HepG2 (cell line): ENCODE measurements around the gene NPSR1. TPM values are rescaled to one million over a fixed set of nuclear protein-coding genes. Genes with fewer than 3 reads are reported as not detected.

Experiments
- ATAC-seq: fragments of 200-7000 bp; cut with Tn5 transposase; 3 replicates; pipeline ENCODE4 v1.9.1; 2020; ENCODE audit warnings: mild to moderate bottlenecking, moderate library complexity
- BruUV-seq: library from RNA; stranded (reverse); fragments of 400-500 nt; replicated peaks from 2 replicates; lab custom pipeline; 2021; lab: Mats Ljungman, UMichigan
- CTCF ChIA-PET: fragments of 300-600 bp; formaldehyde crosslinking; extraction: SDS; loops from one replicate; lab custom pipeline; 2021; ENCODE audit warnings: low total read pairs, inconsistent platforms, low intra/inter-chr PET ratio; lab: Yijun Ruan, JAX
- POLR2A ChIA-PET: fragments of 350-600 bp; sonication (Branson Sonifier 250); formaldehyde crosslinking; loops from one replicate; lab custom pipeline; 2020; ENCODE audit warnings: antibody characterized with exemption, inconsistent platforms; lab: Yijun Ruan, JAX
- DNase-seq: peaks from one replicate; pipeline ENCODE4 v3.0.0-alpha.2; 2015; ENCODE audit warnings: low spot score
- FAIRE-seq: peaks from 3 replicates; lab custom pipeline; 2011; peaks lifted over from hg19 to GRCh38; lab: Jason Lieb, UNC
- H2AFZ ChIP-seq: one replicate; pipeline ENCODE4 v1.6.1; 2011; ENCODE audit warnings: low read length, inconsistent platforms
- H3K27ac ChIP-seq: fragments of 300-600 bp; 3 replicates; pipeline ENCODE4 v1.8.0; 2011; ENCODE audit warnings: mixed run types, mild to moderate bottlenecking, mixed read lengths, low read length, inconsistent platforms; ENCODE audit not compliant: insufficient read depth; ENCODE audit errors: extremely low read length
- H3K27me3 ChIP-seq, 2 experiments: fragments of 200-600 bp in 1 of 2; 2 replicates in 1 of 2; 3 replicates in 1 of 2; pipeline versions ENCODE4 v1.6.0 to v1.8.0; 2011; ENCODE audit warnings: low read length in 2 of 2, mild to moderate bottlenecking in 2 of 2, moderate library complexity in 2 of 2, inconsistent platforms in 1 of 2; ENCODE audit not compliant: insufficient read depth in 2 of 2, control insufficient read depth in 1 of 2
- H3K36me3 ChIP-seq, 2 experiments: fragments of 200-600 bp in 1 of 2; replicated peaks in 1 of 2; 2 replicates in 1 of 2; 3 replicates in 1 of 2; pipeline versions ENCODE4 v1.5.1 to v1.8.0; 2011; ENCODE audit warnings: low read length in 2 of 2, inconsistent platforms in 1 of 2; ENCODE audit not compliant: insufficient read depth in 2 of 2, control insufficient read depth in 1 of 2
- H3K4me1 ChIP-seq: 2 replicates; pipeline ENCODE4 v1.5.1; 2012; ENCODE audit warnings: low read length, inconsistent platforms; ENCODE audit not compliant: insufficient read depth
- H3K4me2 ChIP-seq: 2 replicates; pipeline ENCODE4 v1.6.0; 2011; ENCODE audit warnings: low read depth, low read length, inconsistent platforms
- H3K4me3 ChIP-seq, 3 experiments: fragments of 200-600 bp in 1 of 3; sonication (generic), shearing (Covaris generic) in 1 of 3; replicated peaks in 1 of 3; 2 replicates each; pipeline ENCODE4 v1.5.1; 2011 to 2016; ENCODE audit warnings: low read length in 3 of 3, inconsistent platforms in 2 of 3, low read depth in 2 of 3, mild to moderate bottlenecking in 2 of 3, control low read depth in 1 of 3, mixed read lengths in 1 of 3; ENCODE audit not compliant: insufficient read depth in 1 of 3
- H3K79me2 ChIP-seq: one replicate; pipeline ENCODE4 v1.6.1; 2011; ENCODE audit warnings: low read length, inconsistent platforms; ENCODE audit not compliant: insufficient read depth
- H3K9ac ChIP-seq: 2 replicates; pipeline ENCODE4 v1.6.0; 2011; ENCODE audit warnings: mild to moderate bottlenecking, low read depth, low read length, inconsistent platforms; ENCODE audit not compliant: insufficient read depth
- H3K9me3 ChIP-seq: 2 replicates; pipeline ENCODE4 v1.5.1; 2012; ENCODE audit warnings: mild to moderate bottlenecking, low read length
- H4K20me1 ChIP-seq: 2 replicates; pipeline ENCODE4 v1.6.0; 2011; ENCODE audit warnings: inconsistent platforms, mild to moderate bottlenecking, low read length, moderate library complexity; ENCODE audit not compliant: insufficient read depth
- BCL6 ChIP-seq: IDR thresholded peaks from 2 replicates; pipeline ENCODE4 v1.6.1; 2016; ENCODE audit warnings: missing genetic modification reagents, missing compliant biosample characterization
- EHMT2 ChIP-seq: fragments of 200-600 bp; sonication (generic); IDR thresholded peaks from 2 replicates; pipeline ENCODE4 v1.7.0; 2017; ENCODE audit warnings: antibody characterized with exemption, low read depth, low read length, borderline replicate concordance
- EP300 ChIP-seq, 3 experiments: sonication (generic) in 1 of 3; formaldehyde crosslinking in 1 of 3; IDR thresholded peaks; 2 replicates each; pipeline versions ENCODE4 v1.5.1 to v1.6.1; 2011 to 2020; ENCODE audit warnings: low read depth in 2 of 3, low read length in 2 of 3, borderline replicate concordance in 1 of 3, improper control_type of control experiment in 1 of 3, mild to moderate bottlenecking in 1 of 3, missing genetic modification reagents in 1 of 3, moderate library complexity in 1 of 3
- IKZF4 ChIP-seq: sonication (generic); formaldehyde crosslinking; IDR thresholded peaks from 2 replicates; pipeline ENCODE4 v1.5.1; 2020; ENCODE audit warnings: borderline replicate concordance, mild to moderate bottlenecking, low read depth, missing genetic modification reagents; ENCODE audit errors: not compliant biosample characterization
- MNT ChIP-seq: fragments of 450-650 bp; IDR thresholded peaks from 2 replicates; pipeline ENCODE4 v1.6.1; 2016
- POLR2A ChIP-seq, 2 experiments: IDR thresholded peaks; 2 replicates each; pipeline ENCODE4 v1.6.1; 2011; ENCODE audit warnings: low read depth in 2 of 2, low read length in 2 of 2, mild to moderate bottlenecking in 1 of 2, moderate library complexity in 1 of 2; ENCODE audit not compliant: insufficient read depth in 1 of 2
- RARG ChIP-seq: sonication (generic); formaldehyde crosslinking; IDR thresholded peaks from 2 replicates; pipeline ENCODE4 v1.4.0; 2020; ENCODE audit warnings: low read depth, mild to moderate bottlenecking, missing genetic modification reagents
- SYNCRIP ChIP-seq: fragments of 200-400 bp; formaldehyde crosslinking; IDR thresholded peaks from 2 replicates; pipeline ENCODE4 v1.6.1; 2018; ENCODE audit warnings: mild to moderate bottlenecking, low read depth, low read length; ENCODE audit not compliant: insufficient read depth
- ZNF235 ChIP-seq: sonication (generic); formaldehyde crosslinking; IDR thresholded peaks from 2 replicates; pipeline ENCODE4 v1.8.1; 2023; ENCODE audit warnings: mild to moderate bottlenecking, missing genetic modification reagents, borderline replicate concordance
- ZNF558 ChIP-seq: sonication (generic); formaldehyde crosslinking; IDR thresholded peaks from 2 replicates; pipeline ENCODE4 v1.9.0; 2022; ENCODE audit warnings: mild to moderate bottlenecking, missing genetic modification reagents, borderline replicate concordance
- WGBS: methylation state at CpG from one replicate; pipeline ENCODE4 v1.1.6; 2017; ENCODE audit warnings: low lambda C conversion rate; 5-methylcytosine and 5-hydroxymethylcytosine counted together
- in situ Hi-C: cut with HindIII; loops from 2 replicates; pipeline ENCODE4 v1.10.0; 2017; ENCODE audit warnings: low pct_unique_long_range_greater_than_20kb; ENCODE audit not compliant: extremely low pct_ligation_motif_present
- intact Hi-C: fragments of 100-400 bp; cut with micrococcal nuclease; formaldehyde crosslinking; loops from one replicate; pipeline ENCODE4 v1.10.0; 2022; ENCODE audit not compliant: unreplicated experiment
- polyA plus RNA-seq, 8 experiments: library from polyadenylated mRNA; depleted of rRNA in 3 of 8; stranded (reverse) in 7 of 8; unstranded in 1 of 8; fragments of >200 nt; fragmentation: Illumina TruSeq in 4 of 8; extraction: Trizol in 4 of 8; gene quantifications; 2 replicates each; pipeline versions ENCODE4 v1.2.1 to v1.2.3, GENCODE V29; 2011 to 2016; ENCODE audit warnings: low read depth in 4 of 8, missing spikeins in 1 of 8, mixed read lengths in 1 of 8; ENCODE audit not compliant: insufficient read depth in 1 of 8
- total RNA-seq, 5 experiments: library from RNA; depleted of rRNA; stranded (reverse); fragments of >200 nt; fragmentation: Illumina TruSeq; extraction: Trizol; gene quantifications; 2 replicates each; pipeline ENCODE4 v1.2.3, GENCODE V29; 2016; ENCODE audit warnings: low read depth in 1 of 5
- TF ChIP-seq, protein P1 (sequence below): IDR thresholded peaks from 2 replicates; pipeline ENCODE4 v1.6.1; 2012; ENCODE audit warnings: low read depth, low read length, improper control_type of control experiment
- TF ChIP-seq, protein P2 (sequence below): sonication (generic); formaldehyde crosslinking; IDR thresholded peaks from 2 replicates; pipeline ENCODE4 v1.5.1; 2020; ENCODE audit warnings: missing genetic modification reagents, mild to moderate bottlenecking, borderline replicate concordance
- TF ChIP-seq, protein P3 (sequence below): sonication (generic); formaldehyde crosslinking; conservative IDR thresholded peaks from 2 replicates; pipeline ENCODE4 v1.4.0; 2020; ENCODE audit warnings: missing genetic modification reagents

Gene NPSR1
- total and polyA plus RNA-seq, 2 of the 13 experiments (the other 11 are each of a cell fraction or from before 2014, with no cell fraction given) = not detected

DNA sequence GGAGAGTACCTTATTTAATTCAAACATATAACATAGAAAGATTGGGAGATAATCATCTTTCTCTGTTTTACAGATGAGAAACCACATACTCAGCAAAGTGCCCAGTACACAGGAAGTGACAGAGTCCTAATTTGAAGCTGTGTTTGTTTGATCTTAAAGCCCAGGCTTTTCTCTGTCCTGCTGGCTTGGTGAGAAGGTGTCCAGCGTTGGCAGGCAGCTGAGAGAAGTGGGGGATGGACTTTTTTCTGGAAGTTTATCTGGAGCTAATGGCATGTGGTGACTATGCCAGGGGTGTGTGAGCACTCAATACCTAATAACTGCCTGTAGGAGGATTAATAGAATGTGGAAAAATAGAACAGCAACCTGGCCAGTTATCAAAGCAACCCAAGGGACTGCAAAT is 60.8 kb downstream of the NPSR1 start:
- Histone ChIP-seq H3K27me3 (no peaks in the 10 kb centered on the region), H4K20me1 (no peaks in the 10 kb centered on the region), H3K9ac (no peak overlapping the region), H2AFZ (no peak overlapping the region), H3K4me1 (peaks cover 8% of the 10 kb centered on the region; the same call in 1 of the 2 replicates), H3K79me2 (no peaks in the 10 kb centered on the region), H3K9me3 (no peaks in the 10 kb centered on the region), H3K4me3 (no peak overlapping the region), H3K4me2 (no peak overlapping the region), H3K27ac (no peak overlapping the region), H3K36me3 (peaks cover 11 to 28% of the 10 kb centered on the region in 2 experiments)
- ChIA-PET CTCF (no interaction called here), POLR2A (interaction anchor here (1.3 kb wide), 1 partner anchor 29 kb away, joined by 3 read pairs; no protein-coding TSS in a partner anchor)
- no peak for DNase-seq
- FAIRE-seq = no peak
- no peak for ATAC-seq
- 92% methylated on average over 1 of the region's 1 CpG for WGBS
- TF ChIP-seq MNT (no peak), POLR2A (IDR thresholded peaks at IDR 0.05; ENCODE audit: insufficient read depth in 1 of 2, low read depth in 2 of 2, low read length in 2 of 2) (no peak), ZNF558 (no peak), EP300 (IDR thresholded peaks at IDR 0.05; ENCODE audit: low read depth in 2 of 2, low read length in 2 of 2) (no peak), EP300 (CRISPR knock-in tag; IDR thresholded peaks at IDR 0.05; ENCODE audit: borderline replicate concordance) (no peak), RARG (CRISPR knock-in tag) (no peak), EHMT2 (no peak), IKZF4 (CRISPR knock-in tag) (no peak), ZNF235 (CRISPR knock-in tag) (no peak), BCL6 (CRISPR knock-in tag) (no peak), SYNCRIP (no peak)
- TF ChIP-seq, protein P1, sequence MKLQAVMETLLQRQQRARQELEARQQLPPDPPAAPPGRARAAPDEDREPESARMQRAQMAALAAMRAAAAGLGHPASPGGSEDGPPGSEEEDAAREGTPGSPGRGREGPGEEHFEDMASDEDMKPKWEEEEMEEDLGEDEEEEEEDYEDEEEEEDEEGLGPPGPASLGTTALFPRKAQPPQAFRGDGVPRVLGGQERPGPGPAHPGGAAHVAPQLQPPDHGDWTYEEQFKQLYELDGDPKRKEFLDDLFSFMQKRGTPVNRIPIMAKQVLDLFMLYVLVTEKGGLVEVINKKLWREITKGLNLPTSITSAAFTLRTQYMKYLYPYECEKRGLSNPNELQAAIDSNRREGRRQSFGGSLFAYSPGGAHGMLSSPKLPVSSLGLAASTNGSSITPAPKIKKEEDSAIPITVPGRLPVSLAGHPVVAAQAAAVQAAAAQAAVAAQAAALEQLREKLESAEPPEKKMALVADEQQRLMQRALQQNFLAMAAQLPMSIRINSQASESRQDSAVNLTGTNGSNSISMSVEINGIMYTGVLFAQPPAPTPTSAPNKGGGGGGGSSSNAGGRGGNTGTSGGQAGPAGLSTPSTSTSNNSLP = no peak
- TF ChIP-seq, protein P2, sequence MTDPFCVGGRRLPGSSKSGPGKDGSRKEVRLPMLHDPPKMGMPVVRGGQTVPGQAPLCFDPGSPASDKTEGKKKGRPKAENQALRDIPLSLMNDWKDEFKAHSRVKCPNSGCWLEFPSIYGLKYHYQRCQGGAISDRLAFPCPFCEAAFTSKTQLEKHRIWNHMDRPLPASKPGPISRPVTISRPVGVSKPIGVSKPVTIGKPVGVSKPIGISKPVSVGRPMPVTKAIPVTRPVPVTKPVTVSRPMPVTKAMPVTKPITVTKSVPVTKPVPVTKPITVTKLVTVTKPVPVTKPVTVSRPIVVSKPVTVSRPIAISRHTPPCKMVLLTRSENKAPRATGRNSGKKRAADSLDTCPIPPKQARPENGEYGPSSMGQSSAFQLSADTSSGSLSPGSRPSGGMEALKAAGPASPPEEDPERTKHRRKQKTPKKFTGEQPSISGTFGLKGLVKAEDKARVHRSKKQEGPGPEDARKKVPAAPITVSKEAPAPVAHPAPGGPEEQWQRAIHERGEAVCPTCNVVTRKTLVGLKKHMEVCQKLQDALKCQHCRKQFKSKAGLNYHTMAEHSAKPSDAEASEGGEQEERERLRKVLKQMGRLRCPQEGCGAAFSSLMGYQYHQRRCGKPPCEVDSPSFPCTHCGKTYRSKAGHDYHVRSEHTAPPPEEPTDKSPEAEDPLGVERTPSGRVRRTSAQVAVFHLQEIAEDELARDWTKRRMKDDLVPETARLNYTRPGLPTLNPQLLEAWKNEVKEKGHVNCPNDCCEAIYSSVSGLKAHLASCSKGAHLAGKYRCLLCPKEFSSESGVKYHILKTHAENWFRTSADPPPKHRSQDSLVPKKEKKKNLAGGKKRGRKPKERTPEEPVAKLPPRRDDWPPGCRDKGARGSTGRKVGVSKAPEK = no peak
- TF ChIP-seq, protein P3, sequence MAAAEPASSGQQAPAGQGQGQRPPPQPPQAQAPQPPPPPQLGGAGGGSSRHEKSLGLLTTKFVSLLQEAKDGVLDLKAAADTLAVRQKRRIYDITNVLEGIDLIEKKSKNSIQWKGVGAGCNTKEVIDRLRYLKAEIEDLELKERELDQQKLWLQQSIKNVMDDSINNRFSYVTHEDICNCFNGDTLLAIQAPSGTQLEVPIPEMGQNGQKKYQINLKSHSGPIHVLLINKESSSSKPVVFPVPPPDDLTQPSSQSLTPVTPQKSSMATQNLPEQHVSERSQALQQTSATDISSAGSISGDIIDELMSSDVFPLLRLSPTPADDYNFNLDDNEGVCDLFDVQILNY (CRISPR knock-in tag) = no peak
- intact Hi-C loops (no loop called here), in situ Hi-C loops (no loop called here)
- BruUV-seq = no TSS peak
